NCI-H146 (cell line): Measurements from ENCODE around the gene FBXL17.

Source experiments
- DNase-seq: peaks from one replicate; lab custom pipeline; 2025; lab: John Stamatoyannopoulos, UW

Gene FBXL17

GRCh38 chr5:108149369-108149768, 232.5 kb downstream of the FBXL17 start:
- no peak for DNase-seq

DNA sequence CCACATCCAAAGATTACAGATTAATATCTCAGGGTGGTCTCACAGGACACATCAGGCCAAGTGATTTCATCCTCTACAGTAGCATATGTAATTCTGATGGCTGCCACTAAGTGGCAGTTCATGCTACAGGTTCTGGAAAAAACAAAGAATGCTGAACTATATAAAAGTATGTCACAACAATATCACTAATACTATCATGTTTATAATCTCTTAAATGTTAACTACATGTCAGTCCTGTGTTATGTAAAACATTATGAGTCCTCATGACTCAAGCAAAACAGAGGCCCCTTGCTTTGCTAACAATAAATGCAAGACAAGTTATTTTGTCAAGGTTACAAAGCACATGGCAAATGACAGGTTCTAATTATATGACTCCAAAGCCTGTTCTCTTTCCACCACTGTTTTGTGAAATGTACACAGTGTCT, 233.2 kb downstream of the FBXL17 start:
- no peak for DNase-seq

- no peak for DNase-seq
Observed at GRCh38 chr5:108146222-108146621, 235.7 kb downstream of the FBXL17 start.

DNA sequence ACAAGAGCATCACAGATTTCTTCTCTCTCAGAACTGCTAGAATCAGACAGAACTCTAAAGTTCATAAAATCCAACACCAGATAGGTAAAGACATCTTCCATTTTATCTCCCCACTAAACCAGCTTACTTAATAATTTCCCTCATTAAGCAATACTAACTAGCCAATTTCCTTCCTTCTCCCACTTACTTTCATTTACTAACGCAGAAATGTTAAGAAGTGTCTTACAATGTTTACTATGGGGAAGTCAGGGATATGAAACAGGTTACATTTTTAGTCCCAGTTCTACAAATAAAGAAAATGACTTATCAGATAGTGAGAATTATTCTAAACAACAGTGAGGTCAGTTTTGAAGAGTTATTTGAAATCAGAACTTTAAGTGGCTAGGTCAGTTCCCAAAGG, 236.5 kb downstream of the FBXL17 start:
- no peak for DNase-seq

- no peak for DNase-seq
Observed at GRCh38 chr5:108144332-108144731, 237.6 kb downstream of the FBXL17 start.

GRCh38 chr5:108143581-108143980, 238.3 kb downstream of the FBXL17 start:
- DNase-seq = no peak

GRCh38 chr5:108141676-108142075, 240.2 kb downstream of the FBXL17 start:
- DNase-seq = no peak

DNA sequence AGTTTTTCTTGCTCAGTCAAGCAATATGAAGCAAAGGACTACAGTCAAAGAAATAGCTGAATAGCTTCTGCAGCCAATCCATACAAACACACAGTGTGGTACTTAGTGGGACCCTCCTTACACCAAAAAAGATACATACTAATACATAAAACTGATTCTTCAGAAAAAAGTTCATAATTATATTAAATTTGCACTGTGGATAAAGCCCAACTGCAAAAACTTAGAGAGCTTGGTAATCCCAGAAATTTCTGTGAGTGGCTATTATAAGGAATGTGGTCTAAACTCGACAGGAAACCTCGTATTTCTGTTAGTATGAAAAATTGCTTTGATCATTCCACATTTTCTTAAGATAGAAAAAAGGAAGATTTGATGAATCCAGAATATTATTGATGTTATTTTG, 245.4 kb downstream of the FBXL17 start:
- DNase-seq = no peak

DNA sequence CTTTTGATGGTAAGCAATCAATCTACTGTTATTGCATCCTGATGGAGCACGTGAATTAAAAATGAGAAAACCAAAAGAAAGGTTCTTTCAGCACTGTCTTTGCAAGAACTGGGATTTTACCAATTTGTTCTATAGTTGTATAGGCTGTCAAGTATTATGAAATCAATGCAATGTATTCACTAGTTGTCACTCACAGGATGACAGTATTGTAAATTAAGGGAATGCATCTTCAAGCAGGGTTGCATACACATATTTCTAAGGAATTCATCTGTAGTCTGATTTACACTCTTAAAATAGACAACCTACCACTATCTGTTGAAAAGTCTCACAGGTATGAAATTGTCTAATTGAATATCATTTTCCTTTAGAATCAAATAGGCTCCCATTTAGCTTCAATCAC, 252.8 kb downstream of the FBXL17 start:
- DNase-seq = no peak

DNA sequence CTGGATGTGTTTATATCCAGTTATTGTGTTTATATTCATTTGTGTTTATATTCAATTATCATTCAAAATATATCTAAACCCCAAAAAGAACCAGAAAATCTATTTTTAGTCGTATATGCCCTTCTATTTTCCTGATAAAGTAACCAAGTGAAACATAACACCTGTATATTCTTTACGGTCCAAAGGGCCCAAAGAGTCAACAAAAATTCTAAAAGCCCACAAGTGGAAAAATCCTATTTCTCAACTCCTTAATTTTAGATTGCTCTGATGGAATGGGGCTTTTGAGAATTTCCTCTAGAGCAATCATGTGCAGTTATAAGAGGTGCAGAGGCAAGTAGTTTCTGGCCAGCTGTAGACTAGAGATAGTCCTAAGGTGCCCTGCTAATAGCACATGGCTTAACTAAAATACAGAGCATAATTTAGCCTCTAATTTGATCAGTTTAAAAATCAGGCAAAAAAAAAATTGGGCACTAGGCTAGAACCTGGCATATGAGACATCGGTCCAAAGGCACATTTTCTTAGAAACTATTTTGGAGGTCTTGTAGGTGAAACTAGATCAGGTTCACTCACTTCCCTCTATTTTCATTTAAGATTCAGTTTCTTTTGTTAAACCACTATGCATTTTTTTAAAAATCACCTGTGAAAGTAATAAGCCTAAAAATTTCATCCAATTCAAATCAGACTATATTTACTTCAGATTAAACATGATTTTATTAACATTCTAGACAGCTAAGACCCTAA, 256.0 kb downstream of the FBXL17 start:
- DNase-seq = no peak

DNA sequence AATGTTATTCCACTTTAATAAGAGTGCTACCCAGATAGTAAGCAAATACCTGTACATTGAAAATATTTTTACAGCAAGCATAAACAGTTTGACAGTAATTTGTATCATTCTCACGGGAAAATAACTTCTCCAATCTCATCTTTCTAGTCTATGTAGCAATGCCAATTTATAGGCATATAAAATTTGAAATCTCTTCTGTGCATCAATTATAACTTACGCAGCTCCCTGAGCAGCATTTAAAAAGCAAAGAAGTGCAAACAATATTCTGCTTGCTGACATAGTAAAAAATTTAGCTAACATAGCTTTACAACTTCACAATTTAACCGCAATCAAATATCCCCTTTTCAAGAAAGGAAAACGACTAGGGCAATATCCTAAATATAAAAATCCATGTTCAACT, 257.3 kb downstream of the FBXL17 start:
- DNase-seq = no peak

- no peak for DNase-seq
Observed at GRCh38 chr5:108122702-108123101, 259.2 kb downstream of the FBXL17 start.

DNA sequence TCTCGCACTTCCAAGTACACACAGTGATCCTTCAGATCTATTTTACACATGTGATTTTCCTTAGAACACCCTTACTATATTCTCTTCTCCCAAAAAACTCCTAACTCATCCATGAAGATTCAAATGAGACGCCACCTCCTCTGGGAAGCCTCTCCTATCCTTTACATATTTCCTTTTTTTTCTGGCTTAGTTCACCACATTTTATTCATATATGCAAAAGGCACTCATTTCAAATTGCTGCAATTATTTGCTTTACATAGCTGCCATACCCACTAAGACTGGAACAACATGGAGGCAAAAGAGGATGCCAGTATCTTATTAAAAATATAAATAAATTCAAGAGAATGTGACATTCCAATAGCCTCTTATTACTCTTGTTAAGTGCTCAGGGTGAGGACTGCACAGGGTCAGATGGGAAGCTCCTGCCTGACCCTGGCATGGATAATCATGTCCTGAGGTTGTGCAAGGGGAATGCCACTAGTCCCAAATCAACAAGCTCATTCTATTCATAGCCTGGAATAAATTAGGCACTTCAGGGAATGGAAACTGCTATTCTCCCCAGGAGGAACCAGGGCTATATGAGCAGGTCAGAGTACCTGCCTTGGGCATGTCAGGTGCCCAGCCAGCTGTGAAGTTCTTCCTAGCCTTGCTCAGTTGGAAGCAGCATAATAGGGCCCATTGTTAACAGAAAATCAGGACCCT, 262.9 kb downstream of the FBXL17 start:
- no peak for DNase-seq

DNA sequence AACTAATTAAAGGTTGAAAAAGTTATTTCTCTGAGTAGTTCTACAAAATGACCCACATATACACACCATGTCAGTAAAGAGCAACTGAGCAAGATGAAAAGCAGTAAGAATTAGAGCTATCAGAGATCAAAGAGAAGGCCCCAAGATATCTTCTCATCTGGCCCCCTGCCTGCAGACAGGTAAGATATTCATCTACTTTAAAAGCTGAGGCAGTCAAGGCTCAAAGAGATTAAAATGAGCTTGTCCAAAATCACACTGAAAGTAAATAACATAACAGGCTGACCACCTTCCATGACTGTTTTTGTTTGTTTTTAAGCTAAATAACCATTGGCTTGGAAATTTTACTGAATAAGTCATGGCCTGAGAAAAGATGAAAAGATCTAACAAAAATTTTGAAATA, 266.2 kb downstream of the FBXL17 start:
- no peak for DNase-seq

DNA sequence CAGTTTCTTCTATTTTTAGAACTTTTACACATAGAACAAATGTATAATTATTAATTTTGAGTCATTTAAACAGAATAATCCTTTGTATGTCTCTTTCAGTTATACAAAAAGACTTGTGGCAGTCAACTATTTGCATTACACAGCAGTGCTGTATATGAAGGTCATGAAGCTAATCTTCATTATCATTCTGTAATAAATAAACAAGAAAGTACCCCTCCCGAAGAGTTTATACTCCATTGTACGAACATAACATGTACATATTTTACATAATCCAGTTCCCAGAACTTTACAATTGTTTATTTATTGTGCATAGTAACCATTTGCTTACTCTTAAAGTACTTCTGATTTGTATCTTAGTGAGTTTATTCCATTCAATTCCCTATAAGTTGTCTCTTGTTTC, 267.9 kb downstream of the FBXL17 start:
- no peak for DNase-seq

GRCh38 chr5:108111736-108112135, 270.2 kb downstream of the FBXL17 start:
- DNase-seq = no peak

DNA sequence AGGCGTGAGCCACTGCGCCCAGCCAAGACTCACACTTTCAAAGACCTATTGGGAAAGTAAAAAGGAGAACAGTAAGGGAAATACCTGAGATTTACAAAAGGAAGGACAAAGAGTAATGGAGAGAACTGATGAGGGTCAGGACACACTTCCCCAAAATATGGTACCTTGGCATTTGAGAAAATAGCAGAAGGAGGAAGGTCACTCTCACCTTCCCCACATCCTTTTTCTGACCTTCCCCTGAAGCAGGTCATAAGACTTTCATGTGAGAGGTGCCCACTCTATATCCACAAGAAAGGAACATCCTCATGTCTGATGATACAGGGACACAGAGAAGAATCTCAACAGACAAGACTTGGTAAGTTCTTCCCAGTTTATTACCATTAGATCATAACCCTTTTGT, 272.8 kb downstream of the FBXL17 start:
- DNase-seq = no peak

GRCh38 chr5:108104448-108104847, 277.4 kb downstream of the FBXL17 start:
- DNase-seq = no peak

GRCh38 chr5:108102463-108102862, 279.4 kb downstream of the FBXL17 start:
- no peak for DNase-seq

GRCh38 chr5:108101821-108102220, 280.1 kb downstream of the FBXL17 start:
- DNase-seq = no peak

GRCh38 chr5:108101130-108101529, 280.8 kb downstream of the FBXL17 start:
- DNase-seq = no peak

- DNase-seq = no peak
Observed at GRCh38 chr5:108094800-108095199, 287.1 kb downstream of the FBXL17 start.

GRCh38 chr5:108093186-108093585, 288.7 kb downstream of the FBXL17 start:
- DNase-seq = peak; percentile 18

DNA sequence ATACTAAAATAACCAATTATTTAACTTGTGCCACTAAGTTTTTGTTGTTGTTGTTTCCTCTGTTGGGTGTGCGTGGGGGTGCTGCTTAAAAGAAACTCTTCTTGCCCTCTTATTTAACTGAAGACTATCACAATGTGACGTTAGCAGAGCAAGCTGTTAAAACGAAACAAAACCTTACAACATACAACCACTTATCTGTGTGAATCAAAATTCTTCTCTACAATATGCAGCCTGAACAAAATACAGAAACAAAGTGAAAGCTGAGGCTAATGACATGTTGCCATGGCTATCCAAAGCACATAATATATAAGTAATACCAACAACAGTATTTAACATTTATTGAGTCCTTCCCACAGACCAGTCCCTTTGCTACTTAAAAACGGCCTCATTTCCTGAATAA, 291.0 kb downstream of the FBXL17 start:
- DNase-seq = no peak
